Nephron progenitor cell (in vitro differentiated cells): ENCODE results near the gene FAM20A.
A peak's percentile ranks its signal among the peaks of the same experiment; 100 is the strongest.

Source experiments
- DNase-seq: peaks from one replicate; pipeline ENCODE4 v3.0.0; 2021
- H3K27ac Mint-ChIP-seq: 2 replicates; pipeline ENCODE4 v1.8.0; 2021; ENCODE audit warnings: mild to moderate bottlenecking, moderate library complexity, mixed read lengths
- H3K27me3 Mint-ChIP-seq: 2 replicates; pipeline ENCODE4 v1.8.0; 2021; ENCODE audit warnings: mild to moderate bottlenecking, low read depth, mixed read lengths; ENCODE audit not compliant: poor library complexity
- H3K36me3 Mint-ChIP-seq: 2 replicates; pipeline ENCODE4 v1.8.0; 2021; ENCODE audit warnings: low read depth, mixed read lengths
- H3K4me1 Mint-ChIP-seq: 2 replicates; pipeline ENCODE4 v1.8.0; 2021; ENCODE audit warnings: mixed read lengths
- H3K4me3 Mint-ChIP-seq: 2 replicates; pipeline ENCODE4 v1.8.0; 2021; ENCODE audit warnings: mild to moderate bottlenecking, moderate library complexity, mixed read lengths
- H3K9me3 Mint-ChIP-seq: 2 replicates; pipeline ENCODE4 v1.8.0; 2021; ENCODE audit warnings: mild to moderate bottlenecking, moderate library complexity, mixed read lengths
- CTCF ChIP-seq: fragments of 200-600 bp; sonication (generic); IDR thresholded peaks from 2 replicates; pipeline ENCODE4 v1.5.0; 2021; ENCODE audit warnings: antibody characterized with exemption

FAM20A gene

GRCh38 chr17:68601565-68602288 is 560 bp upstream of the FAM20A start:
- Mint-ChIP-seq H3K4me3 (peak overlapping the region; percentile 71), H3K36me3 (no peaks in the 10 kb centered on the region), H3K4me1 (peaks cover 23% of the 10 kb centered on the region), H3K27ac (no peak overlapping the region), H3K27me3 (peaks cover 82% of the 10 kb centered on the region), H3K9me3 (no peaks in the 10 kb centered on the region)
- TF ChIP-seq CTCF, result no peak
- DNase-seq, result no peak

- Mint-ChIP-seq H3K27ac (no peak overlapping the region), H3K4me3 (peak overlapping the region; percentile 86), H3K36me3 (no peaks in the 10 kb centered on the region), H3K27me3 (peaks cover 92% of the 10 kb centered on the region), H3K9me3 (no peaks in the 10 kb centered on the region), H3K4me1 (peaks cover 38% of the 10 kb centered on the region)
- DNase-seq, result peak; percentile 65
- TF ChIP-seq CTCF, result no peak
Measured at GRCh38 chr17:68600067-68600930, 868 bp downstream of the FAM20A start.

GRCh38 chr17:68599552-68600066 is 1.6 kb downstream of the FAM20A start:
- no peak for TF ChIP-seq CTCF
- Mint-ChIP-seq H3K9me3 (no peaks in the 10 kb centered on the region), H3K4me3 (peak overlapping the region; percentile 86), H3K27me3 (peaks cover 89% of the 10 kb centered on the region), H3K27ac (no peak overlapping the region), H3K36me3 (no peaks in the 10 kb centered on the region), H3K4me1 (peaks cover 43% of the 10 kb centered on the region)
- no peak for DNase-seq

GRCh38 chr17:68599091-68599490 is 2.1 kb downstream of the FAM20A start:
- no peak for TF ChIP-seq CTCF
- no peak for DNase-seq
- Mint-ChIP-seq H3K4me1 (peaks cover 43% of the 10 kb centered on the region), H3K9me3 (no peaks in the 10 kb centered on the region), H3K27me3 (peaks cover 91% of the 10 kb centered on the region), H3K27ac (no peak overlapping the region), H3K4me3 (peak overlapping the region; percentile 86), H3K36me3 (no peaks in the 10 kb centered on the region)

- H3K4me3 Mint-ChIP-seq, result no peak overlapping the region
Measured at GRCh38 chr17:68598545-68598961, 2.6 kb downstream of the FAM20A start.

More at GRCh38 chr17:68598545-68598961, 2.6 kb downstream of the FAM20A start:
- Mint-ChIP-seq H3K36me3 (no peaks in the 10 kb centered on the region), H3K27ac (no peak overlapping the region), H3K27me3 (peaks cover 87% of the 10 kb centered on the region), H3K9me3 (peaks cover 2% of the 10 kb centered on the region), H3K4me1 (peaks cover 46% of the 10 kb centered on the region)
- no peak for DNase-seq
- no peak for TF ChIP-seq CTCF
